ENCODE measurements around the gene NEK3. TPM values are rescaled to one million over a fixed set of nuclear protein-coding genes. Genes with fewer than 3 reads are reported as not detected.
"Not testable (repeated sequence)": the region's sequence is repeated elsewhere in the genome, so short reads cannot be mapped to it uniquely, and the experiment has no call there.

NEK3 gene
- total RNA-seq, 1 donor from 2014 or later: 11.7 TPM

- no peak for DNase-seq
- ATAC-seq: no peak
- intact Hi-C loops (cut with DNase I): no loop called here
- TF ChIP-seq, protein P1, sequence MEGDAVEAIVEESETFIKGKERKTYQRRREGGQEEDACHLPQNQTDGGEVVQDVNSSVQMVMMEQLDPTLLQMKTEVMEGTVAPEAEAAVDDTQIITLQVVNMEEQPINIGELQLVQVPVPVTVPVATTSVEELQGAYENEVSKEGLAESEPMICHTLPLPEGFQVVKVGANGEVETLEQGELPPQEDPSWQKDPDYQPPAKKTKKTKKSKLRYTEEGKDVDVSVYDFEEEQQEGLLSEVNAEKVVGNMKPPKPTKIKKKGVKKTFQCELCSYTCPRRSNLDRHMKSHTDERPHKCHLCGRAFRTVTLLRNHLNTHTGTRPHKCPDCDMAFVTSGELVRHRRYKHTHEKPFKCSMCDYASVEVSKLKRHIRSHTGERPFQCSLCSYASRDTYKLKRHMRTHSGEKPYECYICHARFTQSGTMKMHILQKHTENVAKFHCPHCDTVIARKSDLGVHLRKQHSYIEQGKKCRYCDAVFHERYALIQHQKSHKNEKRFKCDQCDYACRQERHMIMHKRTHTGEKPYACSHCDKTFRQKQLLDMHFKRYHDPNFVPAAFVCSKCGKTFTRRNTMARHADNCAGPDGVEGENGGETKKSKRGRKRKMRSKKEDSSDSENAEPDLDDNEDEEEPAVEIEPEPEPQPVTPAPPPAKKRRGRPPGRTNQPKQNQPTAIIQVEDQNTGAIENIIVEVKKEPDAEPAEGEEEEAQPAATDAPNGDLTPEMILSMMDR (IDR thresholded peaks at IDR 0.05): no peak
- peak overlapping the region; percentile 7 for H3K27ac ChIP-seq
- H3K4me1 ChIP-seq: no peaks in the 10 kb centered on the region
- peaks cover 39% of the 10 kb centered on the region for H3K36me3 ChIP-seq
- H3K9me3 ChIP-seq: no peaks in the 10 kb centered on the region
- no peak overlapping the region for H3K4me3 ChIP-seq
- H3K27me3 ChIP-seq: no peaks in the 10 kb centered on the region
Measured at GRCh38 chr13:52165411-52165810, 6.0 kb upstream of the NEK3 start.

GRCh38 chr13:52164989-52165388, 5.6 kb upstream of the NEK3 start:
- intact Hi-C loops (cut with DNase I): no loop called here
- no peak for ATAC-seq
- no peak for DNase-seq
- H3K9me3 ChIP-seq: no peaks in the 10 kb centered on the region
- no peak overlapping the region for H3K4me3 ChIP-seq
- peaks cover 35% of the 10 kb centered on the region for H3K36me3 ChIP-seq
- peak overlapping the region; percentile 17 for H3K27ac ChIP-seq
- H3K4me1 ChIP-seq: peaks cover 2% of the 10 kb centered on the region
- TF ChIP-seq, protein P1 (IDR thresholded peaks at IDR 0.05): no peak
- H3K27me3 ChIP-seq: no peaks in the 10 kb centered on the region

GRCh38 chr13:52163878-52164277, 4.5 kb upstream of the NEK3 start:
- H3K27ac ChIP-seq: not testable (repeated sequence)

GRCh38 chr13:52162279-52163101, 3.1 kb upstream of the NEK3 start:
- TF ChIP-seq, protein P1 (IDR thresholded peaks at IDR 0.05): no peak
- DNase-seq (no peak), ATAC-seq (no peak)
- no peak overlapping the region for H3K27ac ChIP-seq
- no peaks in the 10 kb centered on the region for H3K27me3 ChIP-seq
- no peaks in the 10 kb centered on the region for H3K9me3 ChIP-seq
- peaks cover 7% of the 10 kb centered on the region for H3K4me1 ChIP-seq
- intact Hi-C loops (cut with DNase I): no loop called here
- H3K36me3 ChIP-seq: peaks cover 10% of the 10 kb centered on the region
- H3K4me3 ChIP-seq: no peak overlapping the region

More at GRCh38 chr13:52163878-52164277, 4.5 kb upstream of the NEK3 start:
- H3K36me3 ChIP-seq: peaks cover 24% of the 10 kb centered on the region
- ATAC-seq; H3K4me1 ChIP-seq; H3K27me3 ChIP-seq; H3K4me3 ChIP-seq; DNase-seq; intact Hi-C loops (cut with DNase I); H3K9me3 ChIP-seq: not testable (repeated sequence)

DNA sequence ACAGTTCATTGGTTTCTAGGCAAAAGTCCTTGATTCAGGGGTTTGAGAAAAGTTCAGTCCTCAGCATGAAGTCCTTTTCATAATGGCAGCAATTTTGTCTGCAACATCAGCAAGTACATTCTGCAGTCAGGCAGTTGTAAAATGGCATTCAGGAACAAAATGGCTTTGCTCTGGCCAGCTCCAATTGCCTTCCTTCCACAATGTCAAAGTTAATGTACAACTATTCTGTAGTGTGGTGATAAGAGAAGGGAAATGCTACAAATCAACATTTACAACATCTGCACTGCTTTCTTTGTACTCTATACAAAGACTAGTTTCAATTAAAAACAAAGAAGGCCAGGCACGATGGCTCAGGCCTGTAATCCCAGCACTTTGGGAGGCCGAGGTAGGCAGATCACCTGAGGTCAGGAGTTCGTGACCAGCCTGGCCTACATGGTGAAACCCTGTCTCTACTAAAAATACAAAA, 1.8 kb upstream of the NEK3 start:
- Histone ChIP-seq H3K9me3 (no peaks in the 10 kb centered on the region), H3K27me3 (no peaks in the 10 kb centered on the region), H3K27ac (no peak overlapping the region), H3K4me1 (peaks cover 7% of the 10 kb centered on the region), H3K4me3 (no peak overlapping the region), H3K36me3 (no peaks in the 10 kb centered on the region)
- ATAC-seq (no peak), DNase-seq (no peak)
- intact Hi-C loops (cut with DNase I): no loop called here
- TF ChIP-seq, protein P1 (IDR thresholded peaks at IDR 0.05): no peak

DNA sequence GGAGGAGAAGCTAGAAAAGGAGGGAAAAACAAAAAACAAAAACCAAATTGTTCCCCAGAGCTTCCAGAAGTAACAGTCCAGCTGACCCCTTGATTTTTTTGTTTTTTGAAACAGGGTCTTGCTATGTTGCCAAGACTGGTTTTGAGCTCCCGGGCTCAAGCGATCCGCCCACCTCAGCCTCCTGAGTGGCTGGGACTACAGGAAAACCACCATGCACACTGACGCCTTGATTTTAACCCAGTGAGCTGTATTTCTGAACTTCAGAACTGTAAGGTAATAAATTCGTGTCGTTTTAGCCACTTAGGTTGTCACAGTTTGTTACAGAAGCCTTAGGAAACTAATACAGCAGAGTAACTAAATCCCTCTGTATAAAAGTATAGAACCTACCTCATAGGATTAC, 1.1 kb upstream of the NEK3 start:
- no peak overlapping the region for H3K27ac ChIP-seq

More for the DNA sequence above, 1.1 kb upstream of the NEK3 start:
- Histone ChIP-seq H3K27me3 (no peaks in the 10 kb centered on the region), H3K9me3 (no peaks in the 10 kb centered on the region), H3K4me1 (peaks cover 7% of the 10 kb centered on the region), H3K36me3 (no peaks in the 10 kb centered on the region), H3K4me3 (no peak overlapping the region)
- intact Hi-C loops (cut with DNase I): no loop called here
- ATAC-seq (no peak), DNase-seq (no peak)
- TF ChIP-seq, protein P1 (IDR thresholded peaks at IDR 0.05): no peak

Measured in upper lobe of right lung (tissue), 1 donor.